Measurements from ENCODE around the gene UTP11. TPM values are rescaled to one million over a fixed set of nuclear protein-coding genes. Genes with fewer than 3 reads are reported as not detected.

UTP11 gene
- total RNA-seq, 1 experiment from 2014 or later = 53.8 TPM

GRCh38 chr1:38027201-38028104 is 14.9 kb downstream of the UTP11 start:
- ChIA-PET POLR2A (no interaction called here), CTCF (interaction anchor here (0.6 to 1.4 kb wide), 4 partner anchors 14 to 1747 kb away, joined by 3 to 4 read pairs (median 4); partner anchors contain the start of gene MTF1)
- Histone ChIP-seq H3K9me3 (ENCODE audit: control insufficient read depth, insufficient read depth, low read depth, low read length) (no peaks in the 10 kb centered on the region), H3K4me1 (ENCODE audit: control insufficient read depth, insufficient read depth, low read length) (peaks cover 20% of the 10 kb centered on the region), H3K27me3 (ENCODE audit: control insufficient read depth, insufficient read depth, low read length) (no peaks in the 10 kb centered on the region), H3K27ac (ENCODE audit: low read length) (no peak overlapping the region), H3K4me3 (ENCODE audit: low read depth in 2 of 2, low read length in 2 of 2) (no peak overlapping the region), H3K36me3 (ENCODE audit: control insufficient read depth, insufficient read depth, low read length) (peaks cover 11% of the 10 kb centered on the region)
- ATAC-seq = no peak
- TF ChIP-seq REST (IDR thresholded peaks at IDR 0.05; ENCODE audit: insufficient read depth in 1 of 2, low read depth in 2 of 2, low read length in 1 of 2) = no peak
- no peak for TF ChIP-seq SIN3A (IDR thresholded peaks at IDR 0.05; ENCODE audit: borderline replicate concordance, insufficient read depth, low read depth, low read length)
- TF ChIP-seq POLR2AphosphoS5 (IDR thresholded peaks at IDR 0.05; ENCODE audit: low read depth, low read length) = no peak
- TF ChIP-seq TCF7L2 (IDR thresholded peaks at IDR 0.05; ENCODE audit: low read depth, low read length) = no peak
- no peak for TF ChIP-seq CTCF (IDR thresholded peaks at IDR 0.05)
- in situ Hi-C loops (cut with HindIII; ENCODE audit: low pct_unique_long_range_greater_than_20kb, low sequenced_read_pairs) = no loop called here
- intact Hi-C loops (cut with micrococcal nuclease; ENCODE audit: unreplicated experiment) = loop anchor here (5.0 kb wide), 1 partner anchor 810 kb away; no protein-coding TSS in a partner anchor
- no TSS peak for BruUV-seq (replicated peaks)
- DNase-seq (ENCODE audit: low read depth, low spot score) = no peak

- intact Hi-C loops (cut with micrococcal nuclease; ENCODE audit: unreplicated experiment) (loop anchor here (5.0 kb wide), 1 partner anchor 809 kb away; no protein-coding TSS in a partner anchor), in situ Hi-C loops (cut with HindIII; ENCODE audit: low pct_unique_long_range_greater_than_20kb, low sequenced_read_pairs) (no loop called here)
- Histone ChIP-seq H3K4me1 (ENCODE audit: control insufficient read depth, insufficient read depth, low read length) (peaks cover 20% of the 10 kb centered on the region), H3K27me3 (ENCODE audit: control insufficient read depth, insufficient read depth, low read length) (no peaks in the 10 kb centered on the region), H3K9me3 (ENCODE audit: control insufficient read depth, insufficient read depth, low read depth, low read length) (no peaks in the 10 kb centered on the region), H3K27ac (ENCODE audit: low read length) (no peak overlapping the region), H3K36me3 (ENCODE audit: control insufficient read depth, insufficient read depth, low read length) (peaks cover 4% of the 10 kb centered on the region), H3K4me3 (ENCODE audit: low read depth in 2 of 2, low read length in 2 of 2) (no peak overlapping the region)
- no TSS peak for BruUV-seq (replicated peaks)
- DNase-seq (ENCODE audit: low read depth, low spot score) (no peak), ATAC-seq (0 out of 2 replicates have a peak, but pooled peaks have one; percentile 22)
- ChIA-PET POLR2A (no interaction called here), CTCF (interaction anchor here (0.6 to 1.4 kb wide), 2 partner anchors 15 to 168 kb away, joined by 3 to 4 read pairs; partner anchors contain the start of gene MTF1)
- TF ChIP-seq CTCF (IDR thresholded peaks at IDR 0.05) (no peak), REST (IDR thresholded peaks at IDR 0.05; ENCODE audit: insufficient read depth in 1 of 2, low read depth in 2 of 2, low read length in 1 of 2) (no peak), POLR2AphosphoS5 (IDR thresholded peaks at IDR 0.05; ENCODE audit: low read depth, low read length) (no peak), SIN3A (IDR thresholded peaks at IDR 0.05; ENCODE audit: borderline replicate concordance, insufficient read depth, low read depth, low read length) (no peak), TCF7L2 (IDR thresholded peaks at IDR 0.05; ENCODE audit: low read depth, low read length) (no peak)
Measured at GRCh38 chr1:38028105-38028591, 15.6 kb downstream of the UTP11 start.

All from Panc1 (cell line).